Lung (tissue), 12 donors: ENCODE measurements around the gene COL16A1. TPM values are rescaled to one million over a fixed set of nuclear protein-coding genes. Genes with fewer than 3 reads are reported as not detected.

ENCODE experiments used
- ATAC-seq: fragments of 200-7000 bp; cut with Tn5 transposase; one replicate; pipeline ENCODE4 v1.9.1; 2020; ENCODE audit warnings: moderate number of reproducible peaks; ENCODE audit not compliant: insufficient read depth, low FRiP score
- DNase-seq, 3 donors: peaks; one replicate each; pipeline ENCODE4 v3.0.0-alpha.2; 2013 to 2017
- H3K27ac ChIP-seq, 2 donors: one replicate each; pipeline ENCODE4 v1.5.1; 2013; ENCODE audit warnings: mild to moderate bottlenecking in 2 of 2, moderate library complexity in 2 of 2, control low read depth in 1 of 2, inconsistent platforms in 1 of 2, low read depth in 1 of 2, low read length in 1 of 2
- H3K27me3 ChIP-seq, 3 donors: one replicate each; pipeline ENCODE4 v1.5.1; 2013; ENCODE audit warnings: low read length in 2 of 3; ENCODE audit not compliant: control insufficient read depth in 3 of 3, insufficient read depth in 3 of 3
- H3K36me3 ChIP-seq, 4 donors: one replicate each; pipeline ENCODE4 v1.5.1; 2013; ENCODE audit warnings: low read length in 4 of 4, mild to moderate bottlenecking in 1 of 4, moderate library complexity in 1 of 4; ENCODE audit not compliant: control insufficient read depth in 4 of 4, insufficient read depth in 4 of 4
- H3K4me1 ChIP-seq, 5 donors: one replicate each; pipeline ENCODE4 v1.5.1; 2013; ENCODE audit warnings: low read length in 5 of 5, mild to moderate bottlenecking in 2 of 5, moderate library complexity in 1 of 5; ENCODE audit not compliant: control insufficient read depth in 5 of 5, insufficient read depth in 5 of 5
- H3K4me3 ChIP-seq: one replicate; pipeline ENCODE4 v1.5.1; 2013; ENCODE audit warnings: mild to moderate bottlenecking, control low read depth, moderate library complexity
- H3K9ac ChIP-seq, 2 donors: one replicate each; pipeline ENCODE4 v1.5.1; 2013; ENCODE audit warnings: low read length in 2 of 2, control low read depth in 1 of 2; ENCODE audit not compliant: insufficient read depth in 1 of 2
- H3K9me3 ChIP-seq, 4 donors: one replicate each; pipeline ENCODE4 v1.5.1; 2013; ENCODE audit warnings: low read length in 3 of 4, mild to moderate bottlenecking in 1 of 4, moderate library complexity in 1 of 4; ENCODE audit not compliant: control insufficient read depth in 4 of 4, insufficient read depth in 3 of 4
- CTCF ChIP-seq: IDR thresholded peaks from 2 replicates; pipeline ENCODE4 v1.5.1; 2012; ENCODE audit warnings: mild to moderate bottlenecking; ENCODE audit errors: control extremely low read depth, extremely low read depth
- WGBS, 2 donors: extraction: QIAGEN DNeasy Blood & Tissue Kit; methylation state at CpG; one replicate each; pipeline ENCODE4 v1.1.7; 2013; 5-methylcytosine and 5-hydroxymethylcytosine counted together
- polyA plus RNA-seq, 2 donors: library from polyadenylated mRNA; stranded (reverse); fragments of 200-250 nt; gene quantifications; one replicate each; pipeline ENCODE4 v1.2.1, GENCODE V29; 2013
- total RNA-seq, 2 donors: library from RNA; depleted of rRNA in 1 of 2; stranded (reverse); fragments of >200 nt in 1 of 2; gene quantifications; one replicate each; pipeline ENCODE4 v1.2.1, GENCODE V29; 2014 to 2021
- donor health status: control.
- donor health status: control.
- donor health status: Bipolar disorder and iron deficiency.
- donor health status: healthy.
- donor health status: DM: yes; HTN: yes; CAD: no.

COL16A1 gene
- total and polyA plus RNA-seq, 4 donors, result 16.5 to 83.2 (median 43.3) TPM

- Histone ChIP-seq H3K9me3 (no peaks in the 10 kb centered on the region), H3K36me3 (peaks cover 0 to 12% (median under 1%) of the 10 kb centered on the region in 4 donors), H3K27me3 (no peaks in the 10 kb centered on the region), H3K9ac (no peak overlapping the region), H3K4me1 (peaks cover 0 to 4% (median 0%) of the 10 kb centered on the region in 5 donors), H3K4me3 (no peak overlapping the region), H3K27ac (no peak overlapping the region)
- no peak for DNase-seq
- 31 to 32% methylated on average over 11 to 12 of the region's 12 CpGs for WGBS, 2 donors
- no peak for ATAC-seq
- no peak for TF ChIP-seq CTCF
Observed at GRCh38 chr1:31739346-31739745, 35.5 kb upstream of the COL16A1 start.

GRCh38 chr1:31736675-31737074 lies 32.9 kb upstream of the COL16A1 start:
- Histone ChIP-seq H3K4me1 (peaks cover 0 to 2% (median 0%) of the 10 kb centered on the region in 5 donors), H3K4me3 (no peak overlapping the region), H3K36me3 (peaks cover 0 to 12% (median 2%) of the 10 kb centered on the region in 4 donors), H3K9ac (no peak overlapping the region), H3K27ac (no peak overlapping the region), H3K9me3 (no peaks in the 10 kb centered on the region), H3K27me3 (no peaks in the 10 kb centered on the region)
- DNase-seq (no peak), ATAC-seq (no peak)
- WGBS, 2 donors, result 66 to 70% methylated on average over 16 to 18 of the region's 18 CpGs
- no peak for TF ChIP-seq CTCF

DNA sequence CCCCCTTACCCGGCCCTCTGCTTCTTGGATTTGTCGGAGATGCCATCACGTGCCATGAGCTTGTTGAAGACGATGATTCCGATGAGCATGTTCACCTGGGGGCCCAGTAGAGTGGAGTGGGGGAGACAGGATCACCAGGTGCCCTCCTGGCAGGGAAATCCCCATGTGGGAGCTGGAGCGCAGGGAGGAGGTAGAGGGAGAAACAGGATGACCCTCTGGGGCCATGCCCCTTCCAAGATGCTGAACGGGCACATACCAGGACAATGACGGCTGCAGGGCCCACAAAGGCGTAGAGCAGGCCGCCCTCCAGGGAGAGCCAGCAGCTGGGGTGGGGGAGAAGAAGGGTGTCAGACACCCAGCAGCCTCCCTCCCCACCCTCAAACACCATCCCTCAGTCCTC lies 31.8 kb upstream of the COL16A1 start:
- DNase-seq (no peak), ATAC-seq (no peak)
- H3K36me3 ChIP-seq, result peaks cover 0 to 12% (median 2%) of the 10 kb centered on the region in 4 donors
- H3K9me3 ChIP-seq, result no peaks in the 10 kb centered on the region
- no peaks in the 10 kb centered on the region for H3K27me3 ChIP-seq
- no peak overlapping the region for H3K9ac ChIP-seq
- no peak overlapping the region for H3K4me3 ChIP-seq
- WGBS, 2 donors, result 85 to 94% methylated on average over 10 of the region's 10 CpGs
- no peak overlapping the region for H3K27ac ChIP-seq
- no peak for TF ChIP-seq CTCF
- H3K4me1 ChIP-seq, result peaks cover 0 to 2% (median 0%) of the 10 kb centered on the region in 5 donors

- 84 to 88% methylated on average over 7 of the region's 7 CpGs for WGBS, 2 donors
- H3K4me3 ChIP-seq, result no peak overlapping the region
- DNase-seq (no peak), ATAC-seq (no peak)
- H3K27ac ChIP-seq, result no peak overlapping the region
- H3K36me3 ChIP-seq, result peaks cover 0 to 7% (median 2%) of the 10 kb centered on the region in 4 donors
- TF ChIP-seq CTCF, result no peak
- H3K9me3 ChIP-seq, result no peaks in the 10 kb centered on the region
- H3K27me3 ChIP-seq, result no peaks in the 10 kb centered on the region
- H3K4me1 ChIP-seq, result peaks cover 0 to 2% (median 0%) of the 10 kb centered on the region in 5 donors
- no peak overlapping the region for H3K9ac ChIP-seq
Observed at GRCh38 chr1:31734582-31735107, 30.8 kb upstream of the COL16A1 start.
